ENCODE data around the gene C1orf56. TPM values are rescaled to one million over a fixed set of nuclear protein-coding genes. Genes with fewer than 3 reads are reported as not detected.

C1orf56 gene
- polyA plus RNA-seq, 2 of the 4 experiments (the other 2 are of a cell fraction), result 2.9 to 6.6 TPM

DNA sequence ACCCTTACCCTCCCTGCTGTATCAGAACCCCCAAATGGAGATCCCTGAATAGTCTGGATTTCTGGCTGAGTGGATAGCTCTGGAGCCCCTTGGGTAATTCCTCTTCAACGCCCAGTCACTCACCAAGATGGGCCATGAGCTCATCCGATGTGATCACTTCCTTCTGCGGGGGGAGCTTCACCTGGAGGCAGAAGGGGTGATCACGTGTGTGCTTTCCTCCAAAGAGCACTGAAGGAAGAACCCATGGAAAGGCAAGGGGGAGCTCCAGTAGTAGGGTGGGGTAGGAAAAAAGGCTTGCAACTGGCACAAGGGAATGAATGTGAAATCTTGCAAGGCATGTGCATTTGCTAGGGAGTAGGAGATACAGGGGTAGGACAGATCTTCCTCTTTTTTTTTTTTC is 45.9 kb upstream of the C1orf56 start:
- FAIRE-seq, result no peak
- no peak overlapping the region for H3K4me3 ChIP-seq
- DNase-seq (ENCODE audit: low read depth in 1 of 2, low spot score in 1 of 2), result no peak
- POLR2A ChIA-PET, result no interaction called here
- no peak overlapping the region for H3K4me2 ChIP-seq
- no peak overlapping the region for H3K27ac ChIP-seq
- no peak for ATAC-seq
- CTCF ChIA-PET, result interaction anchor here (0.9 to 24.0 kb wide), 5 partner anchors 16 to 443 kb away, joined by 3 to 586 read pairs (median 3); partner anchors contain the start of genes ANXA9 and CERS2
- no peaks in the 10 kb centered on the region for H3K9me3 ChIP-seq
- TF ChIP-seq, protein P1, sequence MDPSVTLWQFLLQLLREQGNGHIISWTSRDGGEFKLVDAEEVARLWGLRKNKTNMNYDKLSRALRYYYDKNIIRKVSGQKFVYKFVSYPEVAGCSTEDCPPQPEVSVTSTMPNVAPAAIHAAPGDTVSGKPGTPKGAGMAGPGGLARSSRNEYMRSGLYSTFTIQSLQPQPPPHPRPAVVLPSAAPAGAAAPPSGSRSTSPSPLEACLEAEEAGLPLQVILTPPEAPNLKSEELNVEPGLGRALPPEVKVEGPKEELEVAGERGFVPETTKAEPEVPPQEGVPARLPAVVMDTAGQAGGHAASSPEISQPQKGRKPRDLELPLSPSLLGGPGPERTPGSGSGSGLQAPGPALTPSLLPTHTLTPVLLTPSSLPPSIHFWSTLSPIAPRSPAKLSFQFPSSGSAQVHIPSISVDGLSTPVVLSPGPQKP (IDR thresholded peaks at IDR 0.05; ENCODE audit: low read depth, low read length), result no peak
- TF ChIP-seq POLR2A (IDR thresholded peaks at IDR 0.05; ENCODE audit: low read length) (no peak), MAFK (IDR thresholded peaks at IDR 0.05; ENCODE audit: partially characterized antibody) (no peak), ZFP36 (IDR thresholded peaks at IDR 0.05; ENCODE audit: borderline replicate concordance, partially characterized antibody) (no peak), PHF8 (IDR thresholded peaks at IDR 0.05; ENCODE audit: borderline replicate concordance, low read depth) (no peak), ZC3H11A (IDR thresholded peaks at IDR 0.05) (no peak)
- TF ChIP-seq, protein P2, sequence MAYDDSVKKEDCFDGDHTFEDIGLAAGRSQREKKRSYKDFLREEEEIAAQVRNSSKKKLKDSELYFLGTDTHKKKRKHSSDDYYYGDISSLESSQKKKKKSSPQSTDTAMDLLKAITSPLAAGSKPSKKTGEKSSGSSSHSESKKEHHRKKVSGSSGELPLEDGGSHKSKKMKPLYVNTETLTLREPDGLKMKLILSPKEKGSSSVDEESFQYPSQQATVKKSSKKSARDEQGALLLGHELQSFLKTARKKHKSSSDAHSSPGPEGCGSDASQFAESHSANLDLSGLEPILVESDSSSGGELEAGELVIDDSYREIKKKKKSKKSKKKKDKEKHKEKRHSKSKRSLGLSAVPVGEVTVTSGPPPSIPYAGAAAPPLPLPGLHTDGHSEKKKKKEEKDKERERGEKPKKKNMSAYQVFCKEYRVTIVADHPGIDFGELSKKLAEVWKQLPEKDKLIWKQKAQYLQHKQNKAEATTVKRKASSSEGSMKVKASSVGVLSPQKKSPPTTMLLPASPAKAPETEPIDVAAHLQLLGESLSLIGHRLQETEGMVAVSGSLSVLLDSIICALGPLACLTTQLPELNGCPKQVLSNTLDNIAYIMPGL (CRISPR knock-in tag; IDR thresholded peaks at IDR 0.05; ENCODE audit: borderline replicate concordance), result no peak
- TF ChIP-seq, protein P3, sequence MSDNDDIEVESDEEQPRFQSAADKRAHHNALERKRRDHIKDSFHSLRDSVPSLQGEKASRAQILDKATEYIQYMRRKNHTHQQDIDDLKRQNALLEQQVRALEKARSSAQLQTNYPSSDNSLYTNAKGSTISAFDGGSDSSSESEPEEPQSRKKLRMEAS (IDR thresholded peaks at IDR 0.05), result no peak
- peaks cover 8% of the 10 kb centered on the region for H3K4me1 ChIP-seq
- 80% methylated on average over 4 of the region's 4 CpGs for WGBS (ENCODE audit: missing lambda C conversion rate)

DNA sequence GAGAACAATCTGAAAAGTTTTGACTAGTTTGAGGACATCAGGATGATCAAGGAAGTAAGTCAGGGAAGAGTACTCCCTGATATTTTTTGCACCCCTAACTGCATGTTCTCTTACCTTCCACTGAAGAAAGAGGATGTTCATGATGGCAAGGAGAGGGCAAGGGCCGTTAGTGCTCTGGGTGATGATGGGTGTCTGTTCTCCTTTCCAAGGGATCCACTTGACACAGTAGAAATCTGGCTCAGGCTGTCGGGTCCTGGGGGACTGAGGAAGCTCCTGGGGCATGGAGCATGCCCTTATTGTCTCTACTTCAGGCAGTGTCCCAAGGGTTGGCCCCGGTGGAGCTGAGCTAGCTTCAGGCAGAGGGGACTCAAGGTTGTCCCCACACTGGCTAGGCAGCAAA is 45.5 kb upstream of the C1orf56 start:
- ChIA-PET CTCF (interaction anchor here (0.9 to 24.0 kb wide), 4 partner anchors 16 to 444 kb away, joined by 3 to 586 read pairs (median 4); partner anchors contain the start of genes ANXA9 and CERS2), POLR2A (no interaction called here)
- H3K4me2 ChIP-seq, result no peak overlapping the region
- H3K4me3 ChIP-seq, result no peak overlapping the region
- H3K4me1 ChIP-seq, result peaks cover 11% of the 10 kb centered on the region
- WGBS (ENCODE audit: missing lambda C conversion rate), result 69% methylated on average over 3 of the region's 3 CpGs
- no peak for ATAC-seq
- FAIRE-seq, result no peak
- no peak overlapping the region for H3K27ac ChIP-seq
- TF ChIP-seq CHD4 (IDR thresholded peaks at IDR 0.05; ENCODE audit: borderline replicate concordance) (no peak), MYC (IDR thresholded peaks at IDR 0.05; ENCODE audit: borderline replicate concordance, low read length) (no peak), FOSL2 (IDR thresholded peaks at IDR 0.05) (no peak), FOSL2 (CRISPR knock-in tag; IDR thresholded peaks at IDR 0.05) (no peak), POLR2A (IDR thresholded peaks at IDR 0.05; ENCODE audit: low read length) (no peak), EP300 (IDR thresholded peaks at IDR 0.05) (no peak), HOXA7 (CRISPR knock-in tag; IDR thresholded peaks at IDR 0.05) (no peak), TP53 (CRISPR knock-in tag; IDR thresholded peaks at IDR 0.05) (no peak), PHF8 (IDR thresholded peaks at IDR 0.05; ENCODE audit: borderline replicate concordance, low read depth) (no peak), ESRRA (IDR thresholded peaks at IDR 0.05; ENCODE audit: borderline replicate concordance, low read length) (no peak), RCOR1 (IDR thresholded peaks at IDR 0.05; ENCODE audit: low read depth, low read length) (no peak), NFE2L2 (conservative IDR thresholded peaks at IDR 0.05; ENCODE audit: low read length) (no peak), HEYL (CRISPR knock-in tag; IDR thresholded peaks at IDR 0.05) (no peak)
- TF ChIP-seq, protein P4, sequence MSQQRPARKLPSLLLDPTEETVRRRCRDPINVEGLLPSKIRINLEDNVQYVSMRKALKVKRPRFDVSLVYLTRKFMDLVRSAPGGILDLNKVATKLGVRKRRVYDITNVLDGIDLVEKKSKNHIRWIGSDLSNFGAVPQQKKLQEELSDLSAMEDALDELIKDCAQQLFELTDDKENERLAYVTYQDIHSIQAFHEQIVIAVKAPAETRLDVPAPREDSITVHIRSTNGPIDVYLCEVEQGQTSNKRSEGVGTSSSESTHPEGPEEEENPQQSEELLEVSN (IDR thresholded peaks at IDR 0.05; ENCODE audit: borderline replicate concordance, low read depth), result no peak
- H3K9me3 ChIP-seq, result no peaks in the 10 kb centered on the region
- no peak for DNase-seq (ENCODE audit: low read depth in 1 of 2, low spot score in 1 of 2)

DNA sequence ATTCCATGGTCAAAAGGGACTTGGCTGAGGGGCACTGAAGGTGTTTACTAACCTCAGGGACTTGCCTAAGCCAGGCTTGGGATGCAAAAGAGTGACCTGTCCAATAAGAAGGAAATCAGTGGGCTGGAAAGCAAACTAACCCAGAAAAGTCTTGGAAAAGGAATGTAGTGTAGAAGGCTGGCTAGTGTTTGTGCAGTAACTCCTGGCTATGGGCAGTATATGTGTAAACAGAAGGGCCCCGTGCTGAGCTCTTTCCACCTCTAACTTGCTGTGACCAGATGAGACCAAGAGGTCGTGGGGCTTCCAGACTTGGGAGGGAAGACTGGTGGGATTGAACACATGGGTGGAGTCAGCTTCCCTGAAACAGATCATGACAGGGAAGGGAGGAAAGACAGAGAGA is 44.9 kb upstream of the C1orf56 start:
- H3K4me1 ChIP-seq, result peaks cover 17% of the 10 kb centered on the region
- no peak overlapping the region for H3K4me3 ChIP-seq
- H3K27ac ChIP-seq, result no peak overlapping the region
- TF ChIP-seq GATA3 (IDR thresholded peaks at IDR 0.05; ENCODE audit: borderline replicate concordance) (no peak), FOSB (CRISPR knock-in tag; IDR thresholded peaks at IDR 0.05) (no peak), EP300 (IDR thresholded peaks at IDR 0.05) (no peak), FOSL2 (IDR thresholded peaks at IDR 0.05) (no peak), FOSL2 (CRISPR knock-in tag; IDR thresholded peaks at IDR 0.05) (no peak), MYC (IDR thresholded peaks at IDR 0.05; ENCODE audit: borderline replicate concordance, low read length) (no peak), POLR2AphosphoS2 (conservative IDR thresholded peaks at IDR 0.05; ENCODE audit: low read length) (no peak), RCOR1 (IDR thresholded peaks at IDR 0.05; ENCODE audit: low read depth, low read length) (no peak)
- no peak overlapping the region for H3K4me2 ChIP-seq
- 45% methylated on average over 2 of the region's 2 CpGs for WGBS (ENCODE audit: missing lambda C conversion rate)
- no peak for FAIRE-seq
- POLR2A ChIA-PET, result no interaction called here
- CTCF ChIA-PET, result interaction anchor here (1.0 to 24.0 kb wide), 2 partner anchors 17 to 80 kb away, joined by 4 to 586 read pairs; partner anchors contain the start of genes ANXA9 and CERS2
- DNase-seq (ENCODE audit: low read depth in 1 of 2, low spot score in 1 of 2), result no peak
- H3K9me3 ChIP-seq, result no peaks in the 10 kb centered on the region
- ATAC-seq, result no peak
